HEK293 (cell line): ENCODE measurements around the gene TTLL11.

Source experiments
- CTCF ChIA-PET: fragments of 350-600 bp; formaldehyde crosslinking; extraction: SDS; loops from one replicate; lab custom pipeline; 2021; ENCODE audit warnings: antibody characterized with exemption; lab: Yijun Ruan, JAX
- POLR2A ChIA-PET: fragments of 300-600 bp; formaldehyde crosslinking; extraction: SDS; loops from one replicate; lab custom pipeline; 2020; ENCODE audit warnings: antibody characterized with exemption, inconsistent platforms; lab: Yijun Ruan, JAX
- H3K27ac ChIP-seq: fragments of 200-500 bp; sonication (Bioruptor generic); 2 replicates; pipeline ENCODE4 v1.5.1; 2014; ENCODE audit warnings: low read depth, low read length, control low read depth, inconsistent platforms; ENCODE audit errors: extremely low read depth
- H3K36me3 ChIP-seq, 2 experiments: fragments of 200-500 bp in 1 of 2; sonication (Bioruptor generic) in 1 of 2; 1 replicate in 1 of 2; 2 replicates in 1 of 2; pipeline ENCODE4 v1.5.1; 2014 to 2017; ENCODE audit warnings: inconsistent platforms in 2 of 2, low read length in 2 of 2; ENCODE audit not compliant: control insufficient read depth in 2 of 2, insufficient read depth in 1 of 2
- H3K4me1 ChIP-seq: fragments of 200-500 bp; sonication (Bioruptor generic); 2 replicates; pipeline ENCODE4 v1.5.1; 2014; ENCODE audit warnings: mild to moderate bottlenecking, low read length, inconsistent platforms; ENCODE audit not compliant: control insufficient read depth, insufficient read depth
- H3K4me3 ChIP-seq: 2 replicates; pipeline ENCODE4 v1.5.1; 2011; ENCODE audit warnings: low read depth, mild to moderate bottlenecking, control low read depth, low read length, moderate library complexity
- H3K9me3 ChIP-seq: fragments of 200-500 bp; sonication (Bioruptor generic); 2 replicates; pipeline ENCODE4 v1.5.1; 2014; ENCODE audit warnings: low read depth, low read length, inconsistent platforms; ENCODE audit not compliant: control insufficient read depth, insufficient read depth
- FEZF1 ChIP-seq: fragments of 450-650 bp; formaldehyde crosslinking; IDR thresholded peaks from 2 replicates; pipeline ENCODE4 v1.5.1; 2016; ENCODE audit warnings: missing biosample characterization, missing genetic modification characterization
- GLI2 ChIP-seq: fragments of 450-650 bp; formaldehyde crosslinking; IDR thresholded peaks from 2 replicates; pipeline ENCODE4; 2017; ENCODE audit warnings: missing biosample characterization, missing genetic modification characterization, low read depth, borderline replicate concordance
- YY1 ChIP-seq: fragments of 450-650 bp; formaldehyde crosslinking; IDR thresholded peaks from 2 replicates; pipeline ENCODE4 v1.5.1; 2018; ENCODE audit warnings: missing biosample characterization, missing genetic modification characterization
- ZBTB10 ChIP-seq: fragments of 450-650 bp; formaldehyde crosslinking; IDR thresholded peaks from 2 replicates; pipeline ENCODE4 v1.5.1; 2016; ENCODE audit warnings: missing biosample characterization, missing genetic modification characterization
- ZIC2 ChIP-seq: fragments of 450-650 bp; formaldehyde crosslinking; IDR thresholded peaks from 2 replicates; pipeline ENCODE4 v1.5.1; 2016; ENCODE audit warnings: missing biosample characterization, missing genetic modification characterization
- ZNF146 ChIP-seq: fragments of 450-650 bp; formaldehyde crosslinking; IDR thresholded peaks from 2 replicates; pipeline ENCODE4 v1.5.1; 2016; ENCODE audit warnings: missing biosample characterization, missing genetic modification characterization
- ZNF174 ChIP-seq: fragments of 450-650 bp; formaldehyde crosslinking; IDR thresholded peaks from 2 replicates; pipeline ENCODE4 v1.5.0; 2017; ENCODE audit warnings: missing biosample characterization, mild to moderate bottlenecking, missing genetic modification characterization
- ZNF202 ChIP-seq: fragments of 450-650 bp; formaldehyde crosslinking; IDR thresholded peaks from 2 replicates; pipeline ENCODE4 v1.5.1; 2016; ENCODE audit warnings: missing biosample characterization, missing genetic modification characterization, borderline replicate concordance
- ZNF221 ChIP-seq: fragments of 450-650 bp; formaldehyde crosslinking; IDR thresholded peaks from 2 replicates; pipeline ENCODE4 v1.5.1; 2017; ENCODE audit warnings: missing biosample characterization, missing genetic modification characterization, borderline replicate concordance
- ZNF239 ChIP-seq: fragments of 450-650 bp; formaldehyde crosslinking; IDR thresholded peaks from 2 replicates; pipeline ENCODE4 v1.5.1; 2016; ENCODE audit warnings: missing biosample characterization, missing genetic modification characterization
- ZNF280D ChIP-seq: fragments of 450-650 bp; formaldehyde crosslinking; IDR thresholded peaks from 2 replicates; pipeline ENCODE4 v1.5.1; 2016; ENCODE audit warnings: missing biosample characterization, missing genetic modification characterization
- ZNF366 ChIP-seq: fragments of 450-650 bp; formaldehyde crosslinking; conservative IDR thresholded peaks from 2 replicates; pipeline ENCODE4 v1.5.1; 2016; ENCODE audit warnings: missing biosample characterization, missing genetic modification characterization
- ZNF37A ChIP-seq: fragments of 450-650 bp; IDR thresholded peaks from 2 replicates; pipeline ENCODE4 v1.5.1; 2018; ENCODE audit warnings: missing biosample characterization, missing genetic modification characterization
- ZNF394 ChIP-seq: fragments of 450-650 bp; formaldehyde crosslinking; IDR thresholded peaks from 2 replicates; pipeline ENCODE4 v1.5.1; 2016; ENCODE audit warnings: missing biosample characterization, missing genetic modification characterization, mild to moderate bottlenecking, moderate library complexity, borderline replicate concordance
- ZNF513 ChIP-seq: fragments of 450-650 bp; IDR thresholded peaks from 2 replicates; pipeline ENCODE4 v1.5.1; 2018; ENCODE audit warnings: missing biosample characterization, missing genetic modification characterization
- ZNF610 ChIP-seq: fragments of 450-650 bp; formaldehyde crosslinking; IDR thresholded peaks from 2 replicates; pipeline ENCODE4 v1.5.1; 2016; ENCODE audit warnings: missing biosample characterization, missing genetic modification characterization, borderline replicate concordance
- ZNF654 ChIP-seq: fragments of 450-650 bp; formaldehyde crosslinking; IDR thresholded peaks from 2 replicates; pipeline ENCODE4 v1.5.1; 2016; ENCODE audit warnings: low read depth, missing biosample characterization, missing genetic modification characterization
- ZNF791 ChIP-seq: fragments of 450-650 bp; formaldehyde crosslinking; IDR thresholded peaks from 2 replicates; pipeline ENCODE4 v1.5.1; 2016; ENCODE audit warnings: missing biosample characterization, missing genetic modification characterization
- ZSCAN5A ChIP-seq: fragments of 450-650 bp; formaldehyde crosslinking; IDR thresholded peaks from 2 replicates; pipeline ENCODE4 v1.5.1; 2016; ENCODE audit warnings: missing biosample characterization, missing genetic modification characterization
- ZXDB ChIP-seq: fragments of 450-650 bp; formaldehyde crosslinking; IDR thresholded peaks from 2 replicates; pipeline ENCODE4 v1.5.1; 2016; ENCODE audit warnings: missing biosample characterization, missing genetic modification characterization

The TTLL11 gene

GRCh38 chr9:121822093-121823085 is 270.7 kb downstream of the TTLL11 start:
- ChIA-PET CTCF (interaction anchor here (0.6 to 0.7 kb wide), 2 partner anchors 108 to 523 kb away, joined by 3 read pairs; no protein-coding TSS in a partner anchor), POLR2A (no interaction called here)
- no peaks in the 10 kb centered on the region for H3K36me3 ChIP-seq
- no peak overlapping the region for H3K4me3 ChIP-seq
- H3K9me3 ChIP-seq: no peaks in the 10 kb centered on the region
- H3K4me1 ChIP-seq: no peaks in the 10 kb centered on the region
- TF ChIP-seq ZIC2 (tag by site-specific recombination) (peak; percentile 31; the same call in 1 of the 2 replicates), GLI2 (tag by site-specific recombination) (no peak)
- H3K27ac ChIP-seq: no peak overlapping the region

- CTCF ChIA-PET: interaction anchor here (0.6 kb wide), 2 partner anchors 134 to 181 kb away, joined by 3 to 5 read pairs; no protein-coding TSS in a partner anchor
- Histone ChIP-seq H3K36me3 (no peaks in the 10 kb centered on the region), H3K27ac (no peak overlapping the region), H3K9me3 (no peaks in the 10 kb centered on the region), H3K4me1 (no peaks in the 10 kb centered on the region), H3K4me3 (no peak overlapping the region)
- TF ChIP-seq ZNF791 (tag by site-specific recombination) (no peak), YY1 (tag by site-specific recombination) (no peak), ZBTB10 (tag by site-specific recombination) (no peak), ZXDB (no peak), ZNF366 (tag by site-specific recombination) (no peak), ZNF280D (tag by site-specific recombination) (no peak), ZNF221 (no peak), ZNF37A (tag by site-specific recombination) (no peak), ZNF654 (no peak), ZNF146 (tag by site-specific recombination) (no peak)
- POLR2A ChIA-PET: no interaction called here
Measured at GRCh38 chr9:121821326-121821725, 271.8 kb downstream of the TTLL11 start.

- no peaks in the 10 kb centered on the region for H3K36me3 ChIP-seq
- no peaks in the 10 kb centered on the region for H3K4me1 ChIP-seq
- POLR2A ChIA-PET: interaction anchor here (0.6 kb wide), 1 partner anchor 167 kb away, joined by 3 read pairs; no protein-coding TSS in a partner anchor
- H3K27ac ChIP-seq: no peak overlapping the region
- H3K4me3 ChIP-seq: no peak overlapping the region
- CTCF ChIA-PET: interaction anchor here (0.6 kb wide), 1 partner anchor 181 kb away, joined by 5 read pairs; no protein-coding TSS in a partner anchor
- H3K9me3 ChIP-seq: no peaks in the 10 kb centered on the region
- TF ChIP-seq ZNF239: no peak
- TF ChIP-seq ZNF202 (tag by site-specific recombination): no peak
- no peak for TF ChIP-seq GLI2 (tag by site-specific recombination)
- no peak for TF ChIP-seq ZNF394 (tag by site-specific recombination)
- no peak for TF ChIP-seq FEZF1
- TF ChIP-seq ZSCAN5A: no peak
- TF ChIP-seq ZNF610 (tag by site-specific recombination): no peak
- no peak for TF ChIP-seq ZNF513 (tag by site-specific recombination)
- TF ChIP-seq ZNF174 (tag by site-specific recombination): no peak
Measured at GRCh38 chr9:121820286-121821005, 272.7 kb downstream of the TTLL11 start.
